Bronchial epithelial cell (primary cell): ENCODE results near the gene SORCS2. TPM values are rescaled to one million over a fixed set of nuclear protein-coding genes. Genes with fewer than 3 reads are reported as not detected.
A peak's percentile ranks its signal among the peaks of the same experiment; 100 is the strongest.

ENCODE experiments used
- DNase-seq: peaks from one replicate; pipeline ENCODE4 v3.0.0-alpha.2; 2010; ENCODE audit warnings: low read depth
- FAIRE-seq: peaks from 2 replicates; lab custom pipeline; 2011; peaks lifted over from hg19 to GRCh38; lab: Jason Lieb, UNC
- H3K27me3 ChIP-seq: 2 replicates; pipeline ENCODE4 v1.5.1; 2011; ENCODE audit warnings: low read length; ENCODE audit not compliant: control insufficient read depth, insufficient read depth
- H3K36me3 ChIP-seq: 2 replicates; pipeline ENCODE4 v1.5.1; 2011; ENCODE audit warnings: low read length; ENCODE audit not compliant: control insufficient read depth, insufficient read depth
- H3K4me3 ChIP-seq: 2 replicates; pipeline ENCODE4 v1.5.1; 2011; ENCODE audit warnings: mild to moderate bottlenecking, low read depth, low read length, control low read depth
- CTCF ChIP-seq: IDR thresholded peaks from 2 replicates; pipeline ENCODE4 v1.5.1; 2011; ENCODE audit warnings: mild to moderate bottlenecking, moderate library complexity, low read length, control low read depth, inconsistent platforms; ENCODE audit not compliant: insufficient read depth, severe bottlenecking
- total RNA-seq: library from RNA; depleted of rRNA; stranded (reverse); fragments of >200 nt; gene quantifications from 2 replicates; pipeline ENCODE4 v1.2.1, GENCODE V29; 2014

The SORCS2 gene
- total RNA-seq, 1 donor from 2014 or later = under 0.01 TPM

DNA sequence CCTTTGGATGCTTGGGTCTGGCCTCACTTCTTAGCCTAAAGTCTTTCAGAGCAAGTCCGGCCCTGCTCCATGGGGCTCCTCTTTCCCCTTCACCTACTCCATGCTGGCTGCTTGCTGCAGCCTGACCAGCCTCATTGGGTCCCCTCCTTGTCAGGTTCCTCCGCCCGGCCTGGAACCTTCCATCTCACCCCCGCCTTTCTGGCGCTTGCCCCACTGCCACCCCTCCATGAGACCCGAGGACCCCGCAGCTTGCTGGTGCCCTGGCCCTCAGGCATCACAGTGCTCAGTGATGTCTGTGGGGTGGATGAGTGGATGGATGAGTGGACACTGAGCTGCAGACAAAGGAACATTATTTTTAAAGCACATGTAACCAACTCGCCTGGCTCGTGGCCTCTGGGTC, 24.7 kb downstream of the SORCS2 start:
- Histone ChIP-seq H3K27me3 (peaks cover 1% of the 10 kb centered on the region), H3K36me3 (no peaks in the 10 kb centered on the region), H3K4me3 (no peak overlapping the region)
- no peak for TF ChIP-seq CTCF
- DNase-seq = no peak
- FAIRE-seq = no peak

DNA sequence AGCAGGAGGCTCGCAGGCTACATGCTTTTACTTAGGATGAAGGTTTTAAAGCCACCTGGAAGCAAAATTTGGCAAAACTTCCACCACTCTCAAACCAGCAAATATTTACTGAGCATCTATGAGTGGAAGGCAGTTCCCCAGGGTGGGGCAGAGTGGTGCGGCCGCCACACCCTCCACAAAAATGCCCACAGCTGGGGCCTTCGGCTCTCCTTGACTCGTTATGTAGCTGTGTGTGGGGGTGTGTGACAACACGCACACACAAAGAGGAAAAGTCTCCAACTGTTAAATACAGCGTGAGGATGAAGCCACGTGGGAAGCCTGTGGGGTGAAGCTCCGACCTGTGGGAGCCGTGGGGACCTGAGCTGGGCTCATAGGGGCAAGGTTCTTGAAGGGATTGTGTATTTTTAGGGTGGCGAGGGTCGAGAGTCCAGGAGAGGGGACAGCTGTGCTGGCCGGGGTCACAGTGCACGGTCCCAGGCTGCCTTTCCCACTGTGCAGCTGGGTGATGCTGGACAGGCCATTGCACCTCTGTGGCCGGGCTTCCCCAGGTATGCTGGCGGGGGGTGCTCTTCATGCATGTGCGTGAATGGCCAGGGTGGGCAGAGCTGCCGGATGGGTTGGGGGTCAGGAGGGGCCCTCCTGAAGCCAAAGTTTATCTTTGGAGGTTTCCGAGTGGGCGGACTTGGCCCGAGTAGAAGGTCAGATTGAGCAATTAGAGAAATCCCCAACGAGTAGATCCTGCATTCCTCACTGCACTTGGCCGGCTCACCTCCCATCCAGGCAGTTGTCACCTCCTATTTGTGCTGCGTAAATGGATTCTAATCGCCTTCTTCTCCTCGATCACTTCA, 25.4 kb downstream of the SORCS2 start:
- H3K27me3 ChIP-seq = peaks cover 1% of the 10 kb centered on the region
- TF ChIP-seq CTCF = no peak
- DNase-seq = no peak
- no peak for FAIRE-seq
- no peak overlapping the region for H3K4me3 ChIP-seq
- H3K36me3 ChIP-seq = no peaks in the 10 kb centered on the region

DNA sequence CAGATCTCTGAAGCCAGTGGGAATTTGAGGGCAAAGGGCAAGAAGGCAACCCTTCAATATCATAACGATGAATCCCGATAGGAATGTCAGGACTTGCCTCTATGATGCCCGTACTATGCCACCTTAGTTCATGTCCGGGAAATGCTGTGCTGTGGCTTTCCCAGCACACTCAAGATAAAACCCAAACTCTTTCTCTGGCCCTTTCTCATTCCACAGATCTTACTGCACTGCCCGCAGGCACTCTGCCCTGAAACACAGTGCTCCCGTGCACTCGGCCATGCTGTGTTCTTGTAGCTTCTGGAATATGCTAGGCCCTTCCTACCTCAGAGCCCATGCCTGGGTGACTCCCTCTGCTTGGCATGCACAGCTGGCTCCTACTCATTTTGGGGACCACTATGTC, 26.3 kb downstream of the SORCS2 start:
- FAIRE-seq = peak; percentile 94
- DNase-seq = peak; percentile 58
- no peak for TF ChIP-seq CTCF
- peaks cover 1% of the 10 kb centered on the region for H3K27me3 ChIP-seq
- H3K4me3 ChIP-seq = no peak overlapping the region
- H3K36me3 ChIP-seq = no peaks in the 10 kb centered on the region

GRCh38 chr4:7222521-7222920, 30.2 kb downstream of the SORCS2 start:
- H3K36me3 ChIP-seq = no peaks in the 10 kb centered on the region
- no peak overlapping the region for H3K4me3 ChIP-seq
- H3K27me3 ChIP-seq = no peaks in the 10 kb centered on the region
- TF ChIP-seq CTCF = no peak
- DNase-seq (no peak), FAIRE-seq (no peak)

DNA sequence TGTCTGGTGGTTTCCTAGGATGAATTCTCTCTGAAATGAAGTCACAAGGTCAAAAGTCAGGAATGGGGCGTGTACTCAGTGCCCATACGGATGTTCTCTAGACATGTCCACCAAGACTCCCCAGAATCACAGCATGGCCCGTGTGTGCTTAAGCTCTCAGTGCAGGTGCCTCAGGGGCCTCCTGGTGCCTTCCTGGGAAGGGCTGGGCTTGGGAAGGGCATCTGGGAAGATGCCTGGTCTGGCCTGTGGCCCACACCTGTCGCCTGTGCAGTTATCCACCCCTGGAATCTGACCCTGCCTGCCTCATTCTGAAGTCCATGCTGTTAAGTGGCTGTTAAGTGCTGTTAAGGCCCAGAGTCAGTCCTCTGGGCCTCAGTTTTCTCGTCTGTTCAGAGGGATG, 31.2 kb downstream of the SORCS2 start:
- no peaks in the 10 kb centered on the region for H3K36me3 ChIP-seq
- H3K27me3 ChIP-seq = no peaks in the 10 kb centered on the region
- no peak for TF ChIP-seq CTCF
- H3K4me3 ChIP-seq = no peak overlapping the region
- DNase-seq (no peak), FAIRE-seq (no peak)
